ENCODE measurements around the gene EMID1. TPM values are rescaled to one million over a fixed set of nuclear protein-coding genes. Genes with fewer than 3 reads are reported as not detected.

Gene EMID1
- total RNA-seq, 1 experiment from 2014 or later: 5.4 TPM

DNA sequence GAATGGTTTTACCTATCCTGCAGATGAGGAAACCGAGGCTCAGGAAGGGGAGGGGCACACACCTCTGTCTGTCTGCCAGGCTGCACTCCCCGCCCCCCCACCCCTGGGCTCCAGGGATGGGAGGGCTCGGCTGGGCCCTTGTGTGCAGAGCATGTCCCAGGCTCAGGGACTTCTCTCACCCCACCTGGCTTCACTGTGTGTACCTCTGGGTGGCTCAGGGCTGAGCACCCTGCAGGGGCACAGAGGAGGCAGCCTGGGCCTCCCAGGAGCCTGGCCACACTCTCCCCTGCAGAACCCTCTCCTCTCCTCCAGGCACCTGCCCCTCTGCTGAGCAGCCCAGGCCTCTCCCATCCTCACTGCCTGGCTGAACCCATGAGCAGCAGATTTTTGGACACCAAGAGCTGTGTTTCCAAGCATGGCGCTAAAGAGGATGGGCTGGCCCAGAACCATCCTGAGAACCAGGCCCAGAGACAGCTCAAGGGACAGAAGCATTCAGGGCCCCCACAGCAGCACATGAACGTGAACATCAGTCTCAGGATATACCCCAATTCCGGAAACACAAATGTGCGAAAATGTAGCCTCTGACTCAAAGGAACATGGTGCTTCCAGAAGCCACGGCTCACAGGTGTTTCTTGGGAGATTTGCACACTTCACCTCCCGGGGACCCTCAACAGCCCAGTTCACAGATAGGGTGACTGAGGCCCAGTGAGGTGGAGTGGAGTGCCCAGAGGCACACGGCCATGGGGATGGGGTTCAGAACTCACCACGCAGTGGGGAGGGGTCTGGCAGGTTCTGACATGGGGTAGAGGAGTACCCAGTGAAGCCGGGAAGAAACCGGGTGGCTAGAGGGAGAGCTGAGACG lies 10.5 kb downstream of the EMID1 start:
- Histone ChIP-seq H4K91ac (ENCODE audit: insufficient read length, low read depth, low read length) (no peak overlapping the region), H3K27ac (ENCODE audit: insufficient read length, low read depth, low read length) (no peak overlapping the region), H3K18ac (ENCODE audit: insufficient read length, low read depth, low read length) (no peak overlapping the region), H3K4me1 (ENCODE audit: insufficient read depth, low read length) (peaks cover 3% of the 10 kb centered on the region; the same call in 1 of the 2 replicates), H3K23me2 (ENCODE audit: insufficient read length, low read depth, low read length, poor library complexity, severe bottlenecking) (no peaks in the 10 kb centered on the region), H2BK20ac (ENCODE audit: low read depth, low read length, poor library complexity, severe bottlenecking) (no peak overlapping the region), H4K20me1 (ENCODE audit: control insufficient read depth, insufficient read depth, insufficient read length) (no peaks in the 10 kb centered on the region), H3K27me3 (ENCODE audit: insufficient read depth, low read length) (no peaks in the 10 kb centered on the region), H3K4me2 (ENCODE audit: insufficient read depth, insufficient read length, low read length) (no peak overlapping the region), H3T11ph (ENCODE audit: low read length) (no peak overlapping the region), H2BK12ac (ENCODE audit: insufficient read length, low read depth, low read length) (no peak overlapping the region), H2BK15ac (ENCODE audit: low read depth, low read length) (no peak overlapping the region), H2BK5ac (ENCODE audit: insufficient read length, low read length) (no peak overlapping the region), H2AK5ac (ENCODE audit: insufficient read length, low read length) (no peak overlapping the region), H3K4ac (ENCODE audit: low read depth, low read length) (no peak overlapping the region), H3K56ac (ENCODE audit: insufficient read length, low read depth, low read length) (no peak overlapping the region), H3K23ac (ENCODE audit: insufficient read length, low read depth, low read length) (no peak overlapping the region), H2BK120ac (ENCODE audit: low read depth, low read length, poor library complexity, severe bottlenecking) (no peak overlapping the region), H3K14ac (ENCODE audit: insufficient read depth, low read length) (no peak overlapping the region; the same call in 1 of the 2 replicates), H4K5ac (ENCODE audit: insufficient read length, low read depth, low read length) (no peak overlapping the region), H4K8ac (replicated peaks; ENCODE audit: insufficient read length, low read depth, low read length) (no peak overlapping the region), H3K79me1 (ENCODE audit: insufficient read depth, low read depth, low read length, poor library complexity, severe bottlenecking) (no peaks in the 10 kb centered on the region), H2AFZ (ENCODE audit: low read length) (no peak overlapping the region), H3K79me2 (ENCODE audit: insufficient read depth, low read length) (no peaks in the 10 kb centered on the region), H3K9me3 (ENCODE audit: control insufficient read depth, low read depth, low read length) (no peaks in the 10 kb centered on the region), H3K9ac (ENCODE audit: extremely low read depth, insufficient read length, low read length) (no peak overlapping the region)
- Mint-ChIP-seq H3K4me3 (no peak overlapping the region), H3K27ac (peak overlapping the region in 1 of 3 experiments; percentile 76; a peak in 2 of 7 replicates), H3K4me1 (peaks cover 31 to 45% of the 10 kb centered on the region in 2 experiments), H3K9me3 (no peaks in the 10 kb centered on the region; a peak in 1 of 5 replicates), H3K36me3 (ENCODE audit: insufficient read depth in 1 of 3, low read depth in 3 of 3) (no peaks in the 10 kb centered on the region), H3K27me3 (ENCODE audit: low read depth) (0 out of 2 replicates have a peak, but pooled peaks cover 3% of the 10 kb centered on the region)
- WGBS (ENCODE audit: extremely low coverage, insufficient read length, low lambda C conversion rate): no CpG with 5 or more reads among the region's 14 CpGs
- TF ChIP-seq, protein P1, sequence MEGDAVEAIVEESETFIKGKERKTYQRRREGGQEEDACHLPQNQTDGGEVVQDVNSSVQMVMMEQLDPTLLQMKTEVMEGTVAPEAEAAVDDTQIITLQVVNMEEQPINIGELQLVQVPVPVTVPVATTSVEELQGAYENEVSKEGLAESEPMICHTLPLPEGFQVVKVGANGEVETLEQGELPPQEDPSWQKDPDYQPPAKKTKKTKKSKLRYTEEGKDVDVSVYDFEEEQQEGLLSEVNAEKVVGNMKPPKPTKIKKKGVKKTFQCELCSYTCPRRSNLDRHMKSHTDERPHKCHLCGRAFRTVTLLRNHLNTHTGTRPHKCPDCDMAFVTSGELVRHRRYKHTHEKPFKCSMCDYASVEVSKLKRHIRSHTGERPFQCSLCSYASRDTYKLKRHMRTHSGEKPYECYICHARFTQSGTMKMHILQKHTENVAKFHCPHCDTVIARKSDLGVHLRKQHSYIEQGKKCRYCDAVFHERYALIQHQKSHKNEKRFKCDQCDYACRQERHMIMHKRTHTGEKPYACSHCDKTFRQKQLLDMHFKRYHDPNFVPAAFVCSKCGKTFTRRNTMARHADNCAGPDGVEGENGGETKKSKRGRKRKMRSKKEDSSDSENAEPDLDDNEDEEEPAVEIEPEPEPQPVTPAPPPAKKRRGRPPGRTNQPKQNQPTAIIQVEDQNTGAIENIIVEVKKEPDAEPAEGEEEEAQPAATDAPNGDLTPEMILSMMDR (conservative IDR thresholded peaks at IDR 0.05): no peak
- no peak for DNase-seq

All from H9 (cell line).